ENCODE measurements around the gene SLC10A6. TPM values are rescaled to one million over a fixed set of nuclear protein-coding genes. Genes with fewer than 3 reads are reported as not detected.
A peak's percentile ranks its signal among the peaks of the same experiment; 100 is the strongest.

The SLC10A6 gene
- total RNA-seq, 1 experiment from 2014 or later = not detected

DNA sequence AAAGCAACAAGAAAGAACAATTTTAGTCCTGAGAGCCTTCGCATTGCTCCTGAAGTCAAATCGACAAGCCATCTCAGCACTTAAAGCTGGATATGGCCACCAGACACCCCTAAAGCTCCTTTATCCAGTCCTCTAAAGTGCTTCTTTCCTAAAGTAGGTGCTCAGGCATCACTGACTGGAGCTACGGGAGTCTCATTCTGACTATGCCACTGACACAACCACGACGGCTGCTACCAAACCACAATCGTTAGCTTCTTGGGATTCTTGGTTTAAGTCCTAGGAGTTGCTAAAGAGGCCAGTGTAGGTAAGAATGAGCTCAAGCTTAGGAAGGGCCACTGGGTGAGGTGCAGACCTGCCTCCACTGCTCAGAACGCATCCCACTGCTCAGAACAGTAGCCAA, 1.0 kb downstream of the SLC10A6 start:
- ChIA-PET CTCF (interaction anchor here (0.6 to 0.9 kb wide), 2 partner anchors 15 to 35 kb away, joined by 3 to 6 read pairs; no protein-coding TSS in a partner anchor), POLR2A (interaction anchor here (0.7 to 1.8 kb wide), 2 partner anchors 10 to 44 kb away, joined by 3 to 7 read pairs; no protein-coding TSS in a partner anchor)
- Mint-ChIP-seq H3K27me3 (ENCODE audit: insufficient read depth, unreplicated experiment) (no peaks in the 10 kb centered on the region), H3K9me3 (ENCODE audit: unreplicated experiment) (no peaks in the 10 kb centered on the region), H3K36me3 (ENCODE audit: insufficient read depth, unreplicated experiment) (no peaks in the 10 kb centered on the region), H3K27ac (ENCODE audit: low read depth, unreplicated experiment) (no peak overlapping the region), H3K4me3 (ENCODE audit: unreplicated experiment) (no peak overlapping the region), H3K4me1 (ENCODE audit: insufficient read depth, unreplicated experiment) (peaks cover 28% of the 10 kb centered on the region)
- BruUV-seq (replicated peaks) = no TSS peak
- TF ChIP-seq, protein P1, sequence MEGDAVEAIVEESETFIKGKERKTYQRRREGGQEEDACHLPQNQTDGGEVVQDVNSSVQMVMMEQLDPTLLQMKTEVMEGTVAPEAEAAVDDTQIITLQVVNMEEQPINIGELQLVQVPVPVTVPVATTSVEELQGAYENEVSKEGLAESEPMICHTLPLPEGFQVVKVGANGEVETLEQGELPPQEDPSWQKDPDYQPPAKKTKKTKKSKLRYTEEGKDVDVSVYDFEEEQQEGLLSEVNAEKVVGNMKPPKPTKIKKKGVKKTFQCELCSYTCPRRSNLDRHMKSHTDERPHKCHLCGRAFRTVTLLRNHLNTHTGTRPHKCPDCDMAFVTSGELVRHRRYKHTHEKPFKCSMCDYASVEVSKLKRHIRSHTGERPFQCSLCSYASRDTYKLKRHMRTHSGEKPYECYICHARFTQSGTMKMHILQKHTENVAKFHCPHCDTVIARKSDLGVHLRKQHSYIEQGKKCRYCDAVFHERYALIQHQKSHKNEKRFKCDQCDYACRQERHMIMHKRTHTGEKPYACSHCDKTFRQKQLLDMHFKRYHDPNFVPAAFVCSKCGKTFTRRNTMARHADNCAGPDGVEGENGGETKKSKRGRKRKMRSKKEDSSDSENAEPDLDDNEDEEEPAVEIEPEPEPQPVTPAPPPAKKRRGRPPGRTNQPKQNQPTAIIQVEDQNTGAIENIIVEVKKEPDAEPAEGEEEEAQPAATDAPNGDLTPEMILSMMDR (IDR thresholded peaks at IDR 0.05; ENCODE audit: unreplicated experiment) = no peak
- intact Hi-C loops (cut with micrococcal nuclease) = no loop called here
- no peak for DNase-seq (ENCODE audit: unreplicated experiment)

GRCh38 chr4:86847571-86847970, 1.6 kb downstream of the SLC10A6 start:
- Mint-ChIP-seq H3K36me3 (ENCODE audit: insufficient read depth, unreplicated experiment) (no peaks in the 10 kb centered on the region), H3K27me3 (ENCODE audit: insufficient read depth, unreplicated experiment) (no peaks in the 10 kb centered on the region), H3K4me1 (ENCODE audit: insufficient read depth, unreplicated experiment) (peaks cover 28% of the 10 kb centered on the region), H3K4me3 (ENCODE audit: unreplicated experiment) (no peak overlapping the region), H3K27ac (ENCODE audit: low read depth, unreplicated experiment) (no peak overlapping the region), H3K9me3 (ENCODE audit: unreplicated experiment) (no peaks in the 10 kb centered on the region)
- intact Hi-C loops (cut with micrococcal nuclease) = no loop called here
- POLR2A ChIA-PET = interaction anchor here (1.8 to 2.1 kb wide), 2 partner anchors 9 to 16 kb away, joined by 7 to 11 read pairs; no protein-coding TSS in a partner anchor
- CTCF ChIA-PET = interaction anchor here (0.6 to 0.9 kb wide), 3 partner anchors 15 to 46 kb away, joined by 3 to 6 read pairs (median 3); no protein-coding TSS in a partner anchor
- BruUV-seq (replicated peaks) = no TSS peak
- TF ChIP-seq, protein P1 (IDR thresholded peaks at IDR 0.05; ENCODE audit: unreplicated experiment) = no peak
- DNase-seq (ENCODE audit: unreplicated experiment) = no peak

DNA sequence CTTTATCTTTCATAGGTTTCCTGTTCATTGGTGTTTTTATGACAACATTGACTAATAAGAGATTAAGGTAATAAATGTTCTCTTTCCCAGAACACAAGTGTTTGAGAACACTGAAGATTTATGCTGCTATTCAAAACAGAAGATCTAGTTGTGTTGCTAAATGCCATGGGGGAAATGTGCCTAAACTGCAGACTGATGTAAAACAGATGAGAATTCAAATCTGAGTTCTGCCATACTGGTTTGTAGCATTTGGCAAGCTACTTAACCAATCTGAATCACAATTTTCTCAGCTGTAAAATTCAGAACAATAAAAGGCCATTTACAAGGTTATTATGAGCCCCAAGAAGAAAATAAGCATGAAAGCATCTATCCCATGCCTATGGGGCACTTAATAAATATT, 2.3 kb downstream of the SLC10A6 start:
- Mint-ChIP-seq H3K27ac (ENCODE audit: low read depth, unreplicated experiment) (no peak overlapping the region), H3K36me3 (ENCODE audit: insufficient read depth, unreplicated experiment) (no peaks in the 10 kb centered on the region), H3K9me3 (ENCODE audit: unreplicated experiment) (no peaks in the 10 kb centered on the region), H3K4me3 (ENCODE audit: unreplicated experiment) (no peak overlapping the region), H3K4me1 (ENCODE audit: insufficient read depth, unreplicated experiment) (peaks cover 30% of the 10 kb centered on the region), H3K27me3 (ENCODE audit: insufficient read depth, unreplicated experiment) (no peaks in the 10 kb centered on the region)
- TF ChIP-seq, protein P1 (IDR thresholded peaks at IDR 0.05; ENCODE audit: unreplicated experiment) = no peak
- CTCF ChIA-PET = interaction anchor here (0.8 kb wide), 1 partner anchor 45 kb away, joined by 3 read pairs; no protein-coding TSS in a partner anchor
- POLR2A ChIA-PET = interaction anchor here (2.1 kb wide), 1 partner anchor 16 kb away, joined by 11 read pairs; no protein-coding TSS in a partner anchor
- intact Hi-C loops (cut with micrococcal nuclease) = no loop called here
- no peak for DNase-seq (ENCODE audit: unreplicated experiment)
- no TSS peak for BruUV-seq (replicated peaks)

GRCh38 chr4:86845593-86845992, 3.6 kb downstream of the SLC10A6 start:
- Mint-ChIP-seq H3K4me1 (ENCODE audit: insufficient read depth, unreplicated experiment) (peaks cover 40% of the 10 kb centered on the region), H3K27me3 (ENCODE audit: insufficient read depth, unreplicated experiment) (no peaks in the 10 kb centered on the region), H3K9me3 (ENCODE audit: unreplicated experiment) (no peaks in the 10 kb centered on the region), H3K4me3 (ENCODE audit: unreplicated experiment) (no peak overlapping the region), H3K27ac (ENCODE audit: low read depth, unreplicated experiment) (peak overlapping the region; percentile 28), H3K36me3 (ENCODE audit: insufficient read depth, unreplicated experiment) (no peaks in the 10 kb centered on the region)
- intact Hi-C loops (cut with micrococcal nuclease) = no loop called here
- ChIA-PET POLR2A (interaction anchor here (0.7 to 2.1 kb wide), 4 partner anchors 9 to 181 kb away, joined by 3 to 11 read pairs (median 3); no protein-coding TSS in a partner anchor), CTCF (interaction anchor here (0.6 to 1.2 kb wide), 4 partner anchors 9 to 323 kb away, joined by 3 read pairs; no protein-coding TSS in a partner anchor)
- DNase-seq (ENCODE audit: unreplicated experiment) = peak; percentile 36
- no TSS peak for BruUV-seq (replicated peaks)
- TF ChIP-seq, protein P1 (IDR thresholded peaks at IDR 0.05; ENCODE audit: unreplicated experiment) = no peak
